Lower lobe of right lung (tissue), 2 donors: ENCODE data around the gene ITGA11. TPM values are rescaled to one million over a fixed set of nuclear protein-coding genes. Genes with fewer than 3 reads are reported as not detected.

Experiments
- ATAC-seq, 2 donors: fragments of 200-7000 bp; cut with Tn5 transposase; one replicate each; pipeline ENCODE4 v1.9.1; 2020 to 2022; ENCODE audit warnings: mild to moderate bottlenecking in 2 of 2, moderate library complexity in 2 of 2
- DNase-seq: peaks from one replicate; pipeline ENCODE4 v3.0.0-alpha.2; 2020
- H3K27ac ChIP-seq: fragments of 200-600 bp; one replicate; pipeline ENCODE4 v1.8.0; 2022
- H3K27me3 ChIP-seq: fragments of 200-600 bp; one replicate; pipeline ENCODE4 v1.8.0; 2022; ENCODE audit warnings: low read depth
- H3K36me3 ChIP-seq: fragments of 200-600 bp; one replicate; pipeline ENCODE4 v1.8.0; 2022; ENCODE audit warnings: mild to moderate bottlenecking
- H3K4me1 ChIP-seq: fragments of 200-600 bp; one replicate; pipeline ENCODE4 v1.8.0; 2022
- H3K4me3 ChIP-seq: fragments of 200-600 bp; one replicate; pipeline ENCODE4 v1.8.0; 2022; ENCODE audit warnings: mild to moderate bottlenecking
- H3K9me3 ChIP-seq: fragments of 200-600 bp; one replicate; pipeline ENCODE4 v1.8.0; 2022
- intact Hi-C: fragments of 100-400 bp; cut with DNase I; formaldehyde crosslinking; loops from one replicate; pipeline ENCODE4 v1.11.0; 2022
- total RNA-seq: library from RNA; stranded (reverse); fragmentation: NEBNext Ultra II Directional; extraction: Animal tissue kit (Norgen Biotek cat#: 25700); gene quantifications from one replicate; pipeline ENCODE4 v1.2.1, GENCODE V29; 2021
- TF ChIP-seq, protein P1 (sequence below): fragments of 200-600 bp; IDR thresholded peaks from one replicate; pipeline ENCODE4 v1.8.0; 2022; ENCODE audit warnings: antibody characterized with exemption, mild to moderate bottlenecking
- donor health status: DM: no; HTN: yes; CAD: no; lungs with severe emphysema.

Gene ITGA11
- total RNA-seq, 1 donor from 2014 or later = 2.7 TPM

DNA sequence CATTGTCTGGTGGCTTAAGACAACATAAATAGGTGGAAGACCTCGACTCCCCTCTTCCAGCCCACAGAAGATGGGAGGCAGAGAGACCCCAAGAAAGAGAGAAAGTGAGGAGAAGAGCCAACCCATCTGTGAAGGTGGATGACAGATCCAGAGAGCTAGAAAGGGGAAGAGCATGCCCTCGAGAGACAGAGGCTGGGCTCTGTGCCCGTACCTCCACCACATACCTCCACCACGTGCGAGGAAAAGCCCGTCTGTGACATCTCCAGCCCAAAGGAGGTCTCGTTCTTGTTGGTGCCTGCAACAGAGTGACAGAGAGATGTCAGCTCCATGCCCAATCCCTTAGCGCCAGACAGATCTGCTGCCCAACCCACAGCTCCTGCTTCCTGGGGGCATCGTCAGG lies 83.4 kb downstream of the ITGA11 start:
- H3K9me3 ChIP-seq = no peaks in the 10 kb centered on the region
- intact Hi-C loops = no loop called here
- H3K27ac ChIP-seq = no peak overlapping the region
- DNase-seq (no peak), ATAC-seq (no peak)
- H3K4me1 ChIP-seq = peaks cover 9% of the 10 kb centered on the region
- no peaks in the 10 kb centered on the region for H3K27me3 ChIP-seq
- H3K36me3 ChIP-seq = no peaks in the 10 kb centered on the region
- TF ChIP-seq, protein P1, sequence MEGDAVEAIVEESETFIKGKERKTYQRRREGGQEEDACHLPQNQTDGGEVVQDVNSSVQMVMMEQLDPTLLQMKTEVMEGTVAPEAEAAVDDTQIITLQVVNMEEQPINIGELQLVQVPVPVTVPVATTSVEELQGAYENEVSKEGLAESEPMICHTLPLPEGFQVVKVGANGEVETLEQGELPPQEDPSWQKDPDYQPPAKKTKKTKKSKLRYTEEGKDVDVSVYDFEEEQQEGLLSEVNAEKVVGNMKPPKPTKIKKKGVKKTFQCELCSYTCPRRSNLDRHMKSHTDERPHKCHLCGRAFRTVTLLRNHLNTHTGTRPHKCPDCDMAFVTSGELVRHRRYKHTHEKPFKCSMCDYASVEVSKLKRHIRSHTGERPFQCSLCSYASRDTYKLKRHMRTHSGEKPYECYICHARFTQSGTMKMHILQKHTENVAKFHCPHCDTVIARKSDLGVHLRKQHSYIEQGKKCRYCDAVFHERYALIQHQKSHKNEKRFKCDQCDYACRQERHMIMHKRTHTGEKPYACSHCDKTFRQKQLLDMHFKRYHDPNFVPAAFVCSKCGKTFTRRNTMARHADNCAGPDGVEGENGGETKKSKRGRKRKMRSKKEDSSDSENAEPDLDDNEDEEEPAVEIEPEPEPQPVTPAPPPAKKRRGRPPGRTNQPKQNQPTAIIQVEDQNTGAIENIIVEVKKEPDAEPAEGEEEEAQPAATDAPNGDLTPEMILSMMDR = no peak
- no peak overlapping the region for H3K4me3 ChIP-seq

DNA sequence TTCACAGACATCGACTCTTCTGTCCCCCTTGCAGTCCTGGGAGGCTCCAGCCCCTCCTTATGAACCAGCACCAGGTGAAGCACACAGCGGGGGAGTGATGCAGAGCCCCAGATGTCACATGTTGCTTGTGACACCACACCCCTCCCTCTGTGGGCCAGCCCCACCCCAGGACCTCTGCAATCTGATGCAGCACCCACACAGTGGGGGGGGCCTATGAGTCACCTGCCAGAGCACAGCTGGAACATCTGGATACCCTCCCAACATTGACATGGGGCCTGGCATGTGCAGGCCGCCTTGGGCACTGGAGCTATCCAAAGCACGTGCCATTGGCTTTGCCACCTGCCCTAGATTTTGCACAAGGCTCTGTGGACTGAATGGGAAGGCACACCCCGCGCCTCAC lies 83.9 kb downstream of the ITGA11 start:
- TF ChIP-seq, protein P1 = no peak
- DNase-seq (no peak), ATAC-seq (no peak)
- H3K4me1 ChIP-seq = peaks cover 9% of the 10 kb centered on the region
- H3K36me3 ChIP-seq = no peaks in the 10 kb centered on the region
- H3K27me3 ChIP-seq = no peaks in the 10 kb centered on the region
- intact Hi-C loops = no loop called here
- no peak overlapping the region for H3K27ac ChIP-seq
- H3K4me3 ChIP-seq = no peak overlapping the region
- no peaks in the 10 kb centered on the region for H3K9me3 ChIP-seq

DNA sequence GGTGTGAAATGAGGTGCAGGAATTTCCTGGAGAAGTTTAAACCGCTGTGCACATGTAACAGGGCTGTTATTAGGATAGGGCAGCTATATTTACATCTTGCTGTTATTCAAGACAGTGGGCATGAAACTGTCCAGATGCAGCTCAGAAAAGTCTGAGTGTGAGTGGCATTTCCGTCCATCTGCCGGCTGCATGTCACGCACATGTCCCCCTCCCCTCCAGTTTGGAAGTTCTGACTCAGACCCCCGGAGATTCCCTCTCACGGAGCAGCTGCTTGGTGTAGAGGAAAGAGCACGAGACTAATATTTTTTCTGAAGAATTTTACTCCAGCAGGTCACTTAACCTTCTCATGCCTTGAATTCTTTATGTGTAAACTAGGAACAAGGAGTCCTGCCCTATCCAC lies 84.6 kb downstream of the ITGA11 start:
- ATAC-seq = no peak
- DNase-seq = no peak
- intact Hi-C loops = no loop called here
- no peaks in the 10 kb centered on the region for H3K9me3 ChIP-seq
- no peaks in the 10 kb centered on the region for H3K27me3 ChIP-seq
- no peaks in the 10 kb centered on the region for H3K36me3 ChIP-seq
- H3K27ac ChIP-seq = no peak overlapping the region
- H3K4me1 ChIP-seq = peaks cover 4% of the 10 kb centered on the region
- TF ChIP-seq, protein P1 = no peak
- no peak overlapping the region for H3K4me3 ChIP-seq

DNA sequence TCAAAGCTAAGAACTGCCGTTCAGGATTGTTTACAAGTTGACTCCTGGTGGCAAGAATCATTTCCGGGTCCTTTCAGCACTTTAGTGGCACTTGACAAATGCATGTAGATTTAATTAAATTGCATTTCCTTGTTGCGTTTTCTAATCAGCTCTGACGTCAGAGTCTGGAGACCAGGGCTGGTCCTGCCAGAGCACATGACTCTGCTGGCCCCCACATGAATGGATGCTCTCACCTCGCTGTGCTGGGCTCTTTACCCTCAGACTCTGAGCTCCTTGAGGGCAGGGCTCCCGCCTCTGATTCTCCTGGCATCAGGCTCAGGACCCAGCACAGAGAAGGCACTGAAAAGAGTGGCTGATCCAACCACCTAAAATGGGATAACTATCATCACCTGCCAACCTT lies 85.0 kb downstream of the ITGA11 start:
- Histone ChIP-seq H3K27me3 (no peaks in the 10 kb centered on the region), H3K4me1 (peaks cover 4% of the 10 kb centered on the region), H3K36me3 (no peaks in the 10 kb centered on the region), H3K27ac (no peak overlapping the region), H3K4me3 (no peak overlapping the region), H3K9me3 (no peaks in the 10 kb centered on the region)
- intact Hi-C loops = no loop called here
- no peak for DNase-seq
- ATAC-seq = no peak
- TF ChIP-seq, protein P1 = no peak

DNA sequence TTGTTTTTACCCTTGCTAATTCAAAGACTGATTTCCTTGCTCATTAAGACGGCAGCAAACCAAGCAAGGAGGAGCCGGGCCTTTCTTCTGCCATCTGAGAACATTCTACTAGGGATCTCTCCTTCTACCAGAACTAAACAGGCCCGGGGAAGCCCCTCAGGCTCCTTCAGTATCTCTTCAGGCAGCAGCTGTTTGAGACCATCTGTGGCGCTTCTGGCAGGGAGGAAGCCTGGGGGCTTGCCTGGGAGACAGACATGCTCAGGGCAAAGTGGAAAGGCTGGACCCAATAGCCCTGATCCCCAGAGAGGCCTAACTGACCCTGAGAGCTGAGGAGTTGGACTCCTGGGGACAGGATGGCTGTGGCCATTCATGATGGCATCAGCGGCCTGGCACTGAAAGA lies 86.5 kb downstream of the ITGA11 start:
- Histone ChIP-seq H3K4me1 (peaks cover 18% of the 10 kb centered on the region), H3K27me3 (no peaks in the 10 kb centered on the region), H3K27ac (no peak overlapping the region), H3K4me3 (no peak overlapping the region), H3K36me3 (no peaks in the 10 kb centered on the region), H3K9me3 (no peaks in the 10 kb centered on the region)
- TF ChIP-seq, protein P1 = no peak
- ATAC-seq (no peak), DNase-seq (no peak)
- intact Hi-C loops = no loop called here

DNA sequence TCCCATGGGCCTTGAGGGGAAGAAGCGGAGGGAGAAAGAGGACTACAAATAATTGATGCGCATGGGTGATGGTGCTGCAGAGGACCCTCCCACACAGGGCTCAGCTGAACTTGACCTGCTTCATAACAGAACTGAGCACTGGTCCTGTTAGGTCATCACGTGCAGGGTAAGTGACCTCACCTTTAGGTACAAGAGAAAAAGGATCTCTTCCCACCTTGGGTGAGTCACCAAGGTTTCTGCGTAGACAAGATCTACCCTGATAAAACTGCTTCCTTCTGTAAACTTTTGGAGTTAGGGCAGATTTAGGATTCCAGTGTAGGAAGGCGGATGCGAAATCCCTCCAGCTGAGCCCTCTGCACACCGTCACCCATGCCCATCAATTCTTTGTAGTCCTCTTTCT lies 87.4 kb downstream of the ITGA11 start:
- intact Hi-C loops = no loop called here
- no peak overlapping the region for H3K27ac ChIP-seq
- TF ChIP-seq, protein P1 = no peak

More for the DNA sequence above, 87.4 kb downstream of the ITGA11 start:
- ATAC-seq (no peak), DNase-seq (no peak)
- no peak overlapping the region for H3K4me3 ChIP-seq
- H3K36me3 ChIP-seq = no peaks in the 10 kb centered on the region
- peaks cover 18% of the 10 kb centered on the region for H3K4me1 ChIP-seq
- H3K9me3 ChIP-seq = no peaks in the 10 kb centered on the region
- no peaks in the 10 kb centered on the region for H3K27me3 ChIP-seq
